Transverse colon (tissue), 4 donors: ENCODE results near the gene SOD2. TPM values are rescaled to one million over a fixed set of nuclear protein-coding genes. Genes with fewer than 3 reads are reported as not detected.

Experiments
- DNase-seq: peaks from one replicate; pipeline ENCODE4 v3.0.0-alpha.2; 2019
- H3K27ac ChIP-seq, 4 donors: fragments of 200-600 bp; sonication (generic); 2 replicates each; pipeline ENCODE4 v1.5.1; 2016 to 2018; ENCODE audit warnings: inconsistent platforms in 4 of 4
- H3K27me3 ChIP-seq: fragments of 200-600 bp; sonication (generic); 2 replicates; pipeline ENCODE4 v1.5.1; 2017; ENCODE audit warnings: inconsistent platforms
- H3K36me3 ChIP-seq, 4 donors: fragments of 200-600 bp; sonication (generic); 2 replicates each; pipeline ENCODE4 v1.5.1; 2017 to 2019; ENCODE audit warnings: inconsistent platforms in 4 of 4
- H3K4me1 ChIP-seq, 4 donors: fragments of 200-600 bp; sonication (generic); 2 replicates each; pipeline ENCODE4 v1.5.1; 2017 to 2020; ENCODE audit warnings: inconsistent platforms in 4 of 4
- H3K4me3 ChIP-seq, 4 donors: fragments of 200-600 bp; sonication (generic); 1 replicate in 1 of 4; 2 replicates in 3 of 4; pipeline versions ENCODE4 v1.5.1 to v1.6.1; 2017 to 2019; ENCODE audit warnings: inconsistent platforms in 4 of 4
- H3K9me3 ChIP-seq, 2 donors: fragments of 200-600 bp; sonication (generic); 2 replicates each; pipeline ENCODE4 v1.5.1; 2017 to 2019; ENCODE audit warnings: inconsistent platforms in 2 of 2
- CTCF ChIP-seq, 5 experiments: fragments of 200-600 bp in 3 of 5; fragments of 450-650 bp in 2 of 5; sonication (generic) in 3 of 5; IDR thresholded peaks; 1 replicate in 2 of 5; 2 replicates in 3 of 5; pipeline ENCODE4 v1.5.1; 2016 to 2017; ENCODE audit warnings: antibody characterized with exemption in 5 of 5, inconsistent platforms in 3 of 5, mild to moderate bottlenecking in 2 of 5, moderate library complexity in 1 of 5
- EP300 ChIP-seq: sonication (generic); formaldehyde crosslinking; IDR thresholded peaks from one replicate; pipeline ENCODE4 v1.6.1; 2017; ENCODE audit warnings: antibody characterized with exemption, low read depth
- POLR2A ChIP-seq: fragments of 450-650 bp; IDR thresholded peaks from one replicate; pipeline ENCODE4 v1.6.1; 2016; ENCODE audit warnings: antibody characterized with exemption, mild to moderate bottlenecking, moderate library complexity
- POLR2AphosphoS5 ChIP-seq, 3 donors: sonication (generic); formaldehyde crosslinking; IDR thresholded peaks; one replicate each; pipeline ENCODE4 v1.6.1; 2016; ENCODE audit warnings: antibody characterized with exemption in 3 of 3
- WGBS, 2 donors: methylation state at CpG; one replicate each; pipeline ENCODE4 v1.1.5; 2018; ENCODE audit warnings: low coverage in 1 of 2; 5-methylcytosine and 5-hydroxymethylcytosine counted together
- in situ Hi-C, 4 donors: fragments of 200-750 bp; cut with MboI; loops; one replicate each; pipeline versions ENCODE4 v1.15.0 to v1.15.1; 2017; ENCODE audit warnings: low sequenced_read_pairs in 3 of 4, low pct_ligation_motif_present in 1 of 4, low pct_unique_long_range_greater_than_20kb in 1 of 4
- intact Hi-C: fragments of 100-400 bp; cut with DNase I; formaldehyde crosslinking; loops from one replicate; pipeline ENCODE4 v1.15.1; 2023; ENCODE audit warnings: low total_unique reads
- total RNA-seq, 4 donors: library from RNA; depleted of rRNA; stranded (reverse); fragments of >200 nt; gene quantifications; one replicate each; pipeline ENCODE4 v1.1.0, GENCODE V29; 2016

The SOD2 gene
- total RNA-seq, 4 donors from 2014 or later, result 170 to 272 (median 224) TPM

GRCh38 chr6:159680104-159680503, 12.9 kb downstream of the SOD2 start:
- H3K4me3 ChIP-seq, result no peak overlapping the region
- 62 to 63% methylated on average over 2 to 3 of the region's 3 CpGs for WGBS, 2 donors
- no peaks in the 10 kb centered on the region for H3K9me3 ChIP-seq
- in situ Hi-C loops (loop anchor here in 3 of 4 donors (25.0 kb wide), 3 partner anchors 107 to 382 kb away; partner anchors contain the start of genes MRPL18 (in 2 of the 3), TCP1 (in 2 of the 3) and IGF2R (in 1 of the 3)), intact Hi-C loops (no loop called here)
- DNase-seq, result no peak
- peaks cover 0 to 33% (median 3%) of the 10 kb centered on the region in 4 donors for H3K4me1 ChIP-seq
- H3K27ac ChIP-seq, result peak overlapping the region; percentile 1 to 29 (median 7)
- no peaks in the 10 kb centered on the region for H3K27me3 ChIP-seq
- TF ChIP-seq CTCF (IDR thresholded peaks at IDR 0.05) (no peak), POLR2A (no peak), EP300 (no peak)
- H3K36me3 ChIP-seq, result peaks cover 0 to 45% (median 15%) of the 10 kb centered on the region in 4 donors

- DNase-seq, result no peak
- no peaks in the 10 kb centered on the region for H3K9me3 ChIP-seq
- intact Hi-C loops, result no loop called here
- peak overlapping the region; percentile 1 to 29 (median 7) for H3K27ac ChIP-seq
- in situ Hi-C loops, result loop anchor here in 3 of 4 donors (25.0 kb wide), 3 partner anchors 108 to 383 kb away; partner anchors contain the start of genes MRPL18 (in 2 of the 3), TCP1 (in 2 of the 3) and IGF2R (in 1 of the 3)
- no peak overlapping the region for H3K4me3 ChIP-seq
- H3K27me3 ChIP-seq, result no peaks in the 10 kb centered on the region
- H3K4me1 ChIP-seq, result peaks cover 0 to 33% (median 3%) of the 10 kb centered on the region in 4 donors
- WGBS, 2 donors, result 43 to 52% methylated on average over 5 of the region's 5 CpGs
- H3K36me3 ChIP-seq, result peaks cover 0 to 41% (median 13%) of the 10 kb centered on the region in 4 donors
- TF ChIP-seq POLR2A, result no peak
- no peak for TF ChIP-seq POLR2AphosphoS5 (IDR thresholded peaks at IDR 0.05)
- TF ChIP-seq CTCF (IDR thresholded peaks at IDR 0.05), result no peak
- no peak for TF ChIP-seq EP300
Measured at GRCh38 chr6:159679091-159680077, 13.7 kb downstream of the SOD2 start.

- in situ Hi-C loops (loop anchor here in 3 of 4 donors (25.0 kb wide), 3 partner anchors 109 to 384 kb away; partner anchors contain the start of genes MRPL18 (in 2 of the 3), TCP1 (in 2 of the 3) and IGF2R (in 1 of the 3)), intact Hi-C loops (no loop called here)
- Histone ChIP-seq H3K27ac (no peak overlapping the region), H3K36me3 (peaks cover 0 to 32% (median 10%) of the 10 kb centered on the region in 4 donors), H3K27me3 (no peaks in the 10 kb centered on the region), H3K9me3 (no peaks in the 10 kb centered on the region), H3K4me3 (no peak overlapping the region), H3K4me1 (peaks cover 0 to 33% (median 3%) of the 10 kb centered on the region in 4 donors)
- DNase-seq, result no peak
- 86 to 97% methylated on average over 1 to 3 of the region's 3 CpGs for WGBS, 2 donors
- TF ChIP-seq POLR2AphosphoS5 (IDR thresholded peaks at IDR 0.05), result peak in 1 of 3 donors; percentile 21
- no peak for TF ChIP-seq EP300
Measured at GRCh38 chr6:159678574-159678973, 14.5 kb downstream of the SOD2 start.

GRCh38 chr6:159677506-159678165, 15.4 kb downstream of the SOD2 start:
- DNase-seq, result no peak
- no peak overlapping the region for H3K4me3 ChIP-seq
- intact Hi-C loops (no loop called here), in situ Hi-C loops (loop anchor here in 3 of 4 donors (25.0 kb wide), 3 partner anchors 110 to 385 kb away; partner anchors contain the start of genes MRPL18 (in 2 of the 3), TCP1 (in 2 of the 3) and IGF2R (in 1 of the 3))
- no peak overlapping the region for H3K27ac ChIP-seq
- H3K9me3 ChIP-seq, result no peaks in the 10 kb centered on the region
- peaks cover 0 to 23% (median 5%) of the 10 kb centered on the region in 4 donors for H3K36me3 ChIP-seq
- H3K4me1 ChIP-seq, result peaks cover 0 to 26% (median 3%) of the 10 kb centered on the region in 4 donors
- WGBS, 2 donors, result 86 to 99% methylated on average over 1 to 5 of the region's 5 CpGs
- TF ChIP-seq EP300 (no peak), POLR2AphosphoS5 (IDR thresholded peaks at IDR 0.05) (no peak), CTCF (IDR thresholded peaks at IDR 0.05) (no peak), POLR2A (no peak)
- H3K27me3 ChIP-seq, result no peaks in the 10 kb centered on the region
